Measurements from ENCODE around the gene CD33. TPM values are rescaled to one million over a fixed set of nuclear protein-coding genes. Genes with fewer than 3 reads are reported as not detected.

The CD33 gene
- total RNA-seq, 1 experiment from 2014 or later, result 0.35 TPM

GRCh38 chr19:51227326-51227725 is 2.4 kb downstream of the CD33 start:
- no peak overlapping the region for H3T11ph ChIP-seq (ENCODE audit: low read length)
- H4K8ac ChIP-seq (replicated peaks; ENCODE audit: insufficient read length, low read depth, low read length), result no peak overlapping the region
- no CpG with 5 or more reads among the region's 2 CpGs for WGBS (ENCODE audit: extremely low coverage, insufficient read length, low lambda C conversion rate)
- Mint-ChIP-seq H3K27me3 (ENCODE audit: low read depth) (peaks cover 13% of the 10 kb centered on the region), H3K9me3 (peaks cover 0 to 88% of the 10 kb centered on the region in 2 experiments; a peak in 2 of 5 replicates), H3K4me3 (no peak overlapping the region), H3K36me3 (ENCODE audit: insufficient read depth in 1 of 3, low read depth in 3 of 3) (no peaks in the 10 kb centered on the region), H3K4me1 (no peaks in the 10 kb centered on the region), H3K27ac (no peak overlapping the region)
- TF ChIP-seq, protein P1, sequence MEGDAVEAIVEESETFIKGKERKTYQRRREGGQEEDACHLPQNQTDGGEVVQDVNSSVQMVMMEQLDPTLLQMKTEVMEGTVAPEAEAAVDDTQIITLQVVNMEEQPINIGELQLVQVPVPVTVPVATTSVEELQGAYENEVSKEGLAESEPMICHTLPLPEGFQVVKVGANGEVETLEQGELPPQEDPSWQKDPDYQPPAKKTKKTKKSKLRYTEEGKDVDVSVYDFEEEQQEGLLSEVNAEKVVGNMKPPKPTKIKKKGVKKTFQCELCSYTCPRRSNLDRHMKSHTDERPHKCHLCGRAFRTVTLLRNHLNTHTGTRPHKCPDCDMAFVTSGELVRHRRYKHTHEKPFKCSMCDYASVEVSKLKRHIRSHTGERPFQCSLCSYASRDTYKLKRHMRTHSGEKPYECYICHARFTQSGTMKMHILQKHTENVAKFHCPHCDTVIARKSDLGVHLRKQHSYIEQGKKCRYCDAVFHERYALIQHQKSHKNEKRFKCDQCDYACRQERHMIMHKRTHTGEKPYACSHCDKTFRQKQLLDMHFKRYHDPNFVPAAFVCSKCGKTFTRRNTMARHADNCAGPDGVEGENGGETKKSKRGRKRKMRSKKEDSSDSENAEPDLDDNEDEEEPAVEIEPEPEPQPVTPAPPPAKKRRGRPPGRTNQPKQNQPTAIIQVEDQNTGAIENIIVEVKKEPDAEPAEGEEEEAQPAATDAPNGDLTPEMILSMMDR (conservative IDR thresholded peaks at IDR 0.05), result no peak
- H3K9ac ChIP-seq (ENCODE audit: extremely low read depth, insufficient read length, low read length), result no peak overlapping the region
- H2BK15ac ChIP-seq (ENCODE audit: low read depth, low read length), result no peak overlapping the region
- H4K20me1 ChIP-seq (ENCODE audit: control insufficient read depth, insufficient read depth, insufficient read length), result no peaks in the 10 kb centered on the region
- H3K56ac ChIP-seq (ENCODE audit: insufficient read length, low read depth, low read length), result no peak overlapping the region
- no peak overlapping the region for H4K5ac ChIP-seq (ENCODE audit: insufficient read length, low read depth, low read length)
- no peak overlapping the region for H2BK12ac ChIP-seq (ENCODE audit: insufficient read length, low read depth, low read length)
- no peak overlapping the region for H3K4ac ChIP-seq (ENCODE audit: low read depth, low read length)
- H3K23ac ChIP-seq (ENCODE audit: insufficient read length, low read depth, low read length), result no peak overlapping the region
- H3K18ac ChIP-seq (ENCODE audit: insufficient read length, low read depth, low read length), result no peak overlapping the region
- no peak for DNase-seq
- no peaks in the 10 kb centered on the region for H3K4me1 ChIP-seq (ENCODE audit: insufficient read depth, low read length)
- H3K27me3 ChIP-seq (ENCODE audit: insufficient read depth, low read length), result no peaks in the 10 kb centered on the region
- no peaks in the 10 kb centered on the region for H3K79me1 ChIP-seq (ENCODE audit: insufficient read depth, low read depth, low read length, poor library complexity, severe bottlenecking)
- H2BK5ac ChIP-seq (ENCODE audit: insufficient read length, low read length), result no peak overlapping the region
- H3K27ac ChIP-seq (ENCODE audit: insufficient read length, low read depth, low read length), result no peak overlapping the region
- H3K4me2 ChIP-seq (ENCODE audit: insufficient read depth, insufficient read length, low read length), result no peak overlapping the region
- no peak overlapping the region for H2BK20ac ChIP-seq (ENCODE audit: low read depth, low read length, poor library complexity, severe bottlenecking)
- H2AK5ac ChIP-seq (ENCODE audit: insufficient read length, low read length), result no peak overlapping the region
- no peak overlapping the region for H2BK120ac ChIP-seq (ENCODE audit: low read depth, low read length, poor library complexity, severe bottlenecking)
- H3K23me2 ChIP-seq (ENCODE audit: insufficient read length, low read depth, low read length, poor library complexity, severe bottlenecking), result no peaks in the 10 kb centered on the region
- no peak overlapping the region for H2AFZ ChIP-seq (ENCODE audit: low read length)
- no peak overlapping the region for H3K14ac ChIP-seq (ENCODE audit: insufficient read depth, low read length)
- H4K91ac ChIP-seq (ENCODE audit: insufficient read length, low read depth, low read length), result no peak overlapping the region
- no peaks in the 10 kb centered on the region for H3K79me2 ChIP-seq (ENCODE audit: insufficient read depth, low read length)
- H3K9me3 ChIP-seq (ENCODE audit: control insufficient read depth, low read depth, low read length), result no peaks in the 10 kb centered on the region

Measured in H9 (cell line).